IMR-90 (cell line): ENCODE measurements around the gene SH3RF1. TPM values are rescaled to one million over a fixed set of nuclear protein-coding genes. Genes with fewer than 3 reads are reported as not detected.

Experiments used
- ATAC-seq: fragments of 200-7000 bp; cut with Tn5 transposase; 2 replicates; pipeline ENCODE4 v1.9.1; 2020; ENCODE audit warnings: low read depth, mild to moderate bottlenecking, moderate library complexity
- BruUV-seq: library from RNA; stranded (reverse); fragments of 400-500 nt; replicated peaks from 2 replicates; lab custom pipeline; 2021; lab: Mats Ljungman, UMichigan
- CTCF ChIA-PET: fragments of 300-600 bp; formaldehyde crosslinking; extraction: SDS; loops from one replicate; lab custom pipeline; 2021; ENCODE audit warnings: antibody characterized with exemption; lab: Yijun Ruan, JAX
- POLR2A ChIA-PET: fragments of 300-600 bp; sonication (Branson Sonifier 250); formaldehyde crosslinking; loops from one replicate; lab custom pipeline; 2022; ENCODE audit warnings: antibody characterized with exemption; ENCODE audit not compliant: unreplicated experiment; lab: Charles Lee
- DNase-seq: peaks from one replicate; pipeline ENCODE4 v3.0.0; 2013
- H2AFZ ChIP-seq: replicated peaks from 2 replicates; pipeline ENCODE3; 2013; ENCODE audit warnings: low read length, mild to moderate bottlenecking; ENCODE audit not compliant: poor library complexity
- H2AK5ac ChIP-seq: 2 replicates; pipeline ENCODE4 v1.6.1; 2013; ENCODE audit warnings: low read depth, low read length, inconsistent platforms
- H2AK9ac ChIP-seq: replicated peaks from 2 replicates; pipeline ENCODE3; 2013; ENCODE audit warnings: mild to moderate bottlenecking, low read depth, low read length, moderate library complexity; ENCODE audit not compliant: poor library complexity
- H2BK120ac ChIP-seq: 2 replicates; pipeline ENCODE4 v1.6.1; 2013; ENCODE audit warnings: low read depth, low read length, inconsistent platforms
- H2BK15ac ChIP-seq: 3 replicates; pipeline ENCODE4 v1.6.1; 2013; ENCODE audit warnings: low read depth, low read length, inconsistent platforms
- H2BK20ac ChIP-seq: 2 replicates; pipeline ENCODE4 v1.6.1; 2013; ENCODE audit warnings: low read depth, mild to moderate bottlenecking, inconsistent platforms, low read length, moderate library complexity
- H2BK5ac ChIP-seq: 2 replicates; pipeline ENCODE4 v1.6.1; 2013; ENCODE audit warnings: mild to moderate bottlenecking, low read depth, low read length, inconsistent platforms; ENCODE audit not compliant: poor library complexity, severe bottlenecking
- H3K14ac ChIP-seq: replicated peaks from 2 replicates; pipeline ENCODE4 v1.6.1; 2013; ENCODE audit warnings: low read depth, low read length, inconsistent platforms
- H3K18ac ChIP-seq: 2 replicates; pipeline ENCODE4 v1.6.1; 2013; ENCODE audit warnings: low read depth, low read length, control low read depth
- H3K23ac ChIP-seq: 2 replicates; pipeline ENCODE4 v1.6.1; 2013; ENCODE audit warnings: low read depth, low read length, inconsistent platforms
- H3K27ac ChIP-seq: 2 replicates; pipeline ENCODE4 v1.5.1; 2013; ENCODE audit warnings: mild to moderate bottlenecking, control low read depth, low read length; ENCODE audit not compliant: insufficient read depth
- H3K27me3 ChIP-seq: 2 replicates; pipeline ENCODE4 v1.6.1; 2013; ENCODE audit warnings: low read length; ENCODE audit not compliant: control insufficient read depth, insufficient read depth
- H3K36me3 ChIP-seq: 2 replicates; pipeline ENCODE4 v1.6.1; 2013; ENCODE audit warnings: low read length, mixed read lengths; ENCODE audit not compliant: control insufficient read depth, insufficient read depth
- H3K4ac ChIP-seq: 2 replicates; pipeline ENCODE4 v1.6.1; 2013; ENCODE audit warnings: low read depth, low read length, inconsistent platforms
- H3K4me1 ChIP-seq: 2 replicates; pipeline ENCODE4 v1.6.1; 2013; ENCODE audit warnings: low read length, mixed read lengths; ENCODE audit not compliant: control insufficient read depth, insufficient read depth
- H3K4me2 ChIP-seq: 2 replicates; pipeline ENCODE4 v1.6.1; 2013; ENCODE audit warnings: low read depth, mild to moderate bottlenecking, control low read depth, low read length, moderate library complexity
- H3K4me3 ChIP-seq: 2 replicates; pipeline ENCODE4 v1.5.1; 2013; ENCODE audit warnings: low read depth, mild to moderate bottlenecking, control low read depth, low read length, moderate library complexity; ENCODE audit not compliant: insufficient read depth
- H3K56ac ChIP-seq: 2 replicates; pipeline ENCODE4 v1.6.1; 2013; ENCODE audit warnings: low read length, inconsistent platforms; ENCODE audit not compliant: insufficient read depth; ENCODE audit errors: extremely low read depth
- H3K79me1 ChIP-seq, 2 experiments: 2 replicates each; pipeline ENCODE4 v1.6.1; 2013; ENCODE audit warnings: low read length in 2 of 2, inconsistent platforms in 1 of 2, low read depth in 1 of 2
- H3K9ac ChIP-seq: 2 replicates; pipeline ENCODE4 v1.6.1; 2013; ENCODE audit warnings: low read depth, low read length, control low read depth
- H3K9me1 ChIP-seq: 2 replicates; pipeline ENCODE4 v1.6.1; 2013; ENCODE audit warnings: low read length, inconsistent platforms; ENCODE audit not compliant: insufficient read depth
- H3K9me3 ChIP-seq: 2 replicates; pipeline ENCODE4 v1.6.1; 2013; ENCODE audit warnings: low read length; ENCODE audit not compliant: control insufficient read depth, insufficient read depth
- H4K20me1 ChIP-seq: 2 replicates; pipeline ENCODE4 v1.6.1; 2013; ENCODE audit warnings: low read length, inconsistent platforms; ENCODE audit not compliant: insufficient read depth
- H4K5ac ChIP-seq: 2 replicates; pipeline ENCODE4 v1.6.1; 2013; ENCODE audit warnings: mild to moderate bottlenecking, low read depth, low read length, control low read depth
- H4K8ac ChIP-seq, 2 experiments: 2 replicates each; pipeline ENCODE4 v1.6.1; 2013; ENCODE audit warnings: low read depth in 2 of 2, low read length in 2 of 2, control low read depth in 1 of 2, inconsistent platforms in 1 of 2
- H4K91ac ChIP-seq: 2 replicates; pipeline ENCODE4 v1.6.1; 2013; ENCODE audit warnings: low read depth, low read length, inconsistent platforms; ENCODE audit not compliant: insufficient read depth
- BHLHE40 ChIP-seq: fragments of 150-350 bp; IDR thresholded peaks from 2 replicates; pipeline ENCODE4 v1.6.1; 2016; ENCODE audit warnings: mild to moderate bottlenecking, low read depth, low read length
- CEBPB ChIP-seq: IDR thresholded peaks from 2 replicates; pipeline ENCODE4 v1.6.1; 2012; ENCODE audit warnings: low read depth, low read length, improper control_type of control experiment
- CHD1 ChIP-seq: IDR thresholded peaks from 2 replicates; pipeline ENCODE4 v1.6.1; 2012; ENCODE audit warnings: low read depth, low read length, improper control_type of control experiment
- CTCF ChIP-seq: conservative IDR thresholded peaks from 2 replicates; pipeline ENCODE4 v1.5.1; 2012; ENCODE audit warnings: mild to moderate bottlenecking, low read depth, low read length, improper control_type of control experiment
- ELK1 ChIP-seq: fragments of 150-350 bp; IDR thresholded peaks from 2 replicates; pipeline ENCODE4 v1.6.1; 2016; ENCODE audit warnings: low read depth, mild to moderate bottlenecking, low read length, moderate library complexity, borderline replicate concordance
- FOS ChIP-seq: fragments of 150-350 bp; IDR thresholded peaks from 2 replicates; pipeline ENCODE4 v1.6.1; 2016; ENCODE audit warnings: low read depth, low read length
- MAFK ChIP-seq: IDR thresholded peaks from 2 replicates; pipeline ENCODE4 v1.6.1; 2012; ENCODE audit warnings: low read depth, low read length, improper control_type of control experiment
- MAZ ChIP-seq: IDR thresholded peaks from 2 replicates; pipeline ENCODE4 v1.6.1; 2012; ENCODE audit warnings: low read depth, mild to moderate bottlenecking, low read length, improper control_type of control experiment, moderate library complexity, borderline replicate concordance
- MXI1 ChIP-seq: IDR thresholded peaks from 2 replicates; pipeline ENCODE4 v1.6.1; 2012; ENCODE audit warnings: low read depth, mild to moderate bottlenecking, low read length, moderate library complexity, borderline replicate concordance
- NFE2L2 ChIP-seq: fragments of 150-350 bp; IDR thresholded peaks from 2 replicates; pipeline ENCODE4 v1.6.1; 2016; ENCODE audit warnings: low read depth, mild to moderate bottlenecking, low read length
- POLR2A ChIP-seq: IDR thresholded peaks from 2 replicates; pipeline ENCODE4 v1.6.1; 2012; ENCODE audit warnings: mild to moderate bottlenecking, low read depth, low read length
- RAD21 ChIP-seq: IDR thresholded peaks from 2 replicates; pipeline ENCODE4 v1.6.1; 2012; ENCODE audit warnings: low read length, improper control_type of control experiment
- RCOR1 ChIP-seq: IDR thresholded peaks from 2 replicates; pipeline ENCODE4 v1.6.1; 2012; ENCODE audit warnings: mild to moderate bottlenecking, low read length, improper control_type of control experiment; ENCODE audit not compliant: insufficient replicate concordance
- RFX5 ChIP-seq: IDR thresholded peaks from 2 replicates; pipeline ENCODE4 v1.8.0; 2012; ENCODE audit warnings: low read depth, mild to moderate bottlenecking, low read length, moderate library complexity
- SMC3 ChIP-seq: fragments of 150-350 bp; IDR thresholded peaks from 2 replicates; pipeline ENCODE4 v1.6.1; 2016; ENCODE audit warnings: low read depth, mild to moderate bottlenecking, antibody characterized with exemption, low read length, moderate library complexity
- USF2 ChIP-seq: fragments of 150-350 bp; IDR thresholded peaks from 2 replicates; pipeline ENCODE4 v1.6.1; 2017; ENCODE audit warnings: mild to moderate bottlenecking, antibody characterized with exemption, low read length, low read depth
- WGBS, 2 experiments: methylation state at CpG; one replicate each; pipeline versions ENCODE4 v1.1.5 to v1.1.7; 2013; ENCODE audit warnings: missing lambda C conversion rate in 2 of 2; ENCODE audit not compliant: insufficient read length in 1 of 2; ENCODE audit errors: extremely low coverage in 2 of 2; 5-methylcytosine and 5-hydroxymethylcytosine counted together
- dilution Hi-C: fragments of 300-500 bp; cut with HindIII; formaldehyde crosslinking; loops from one replicate; pipeline ENCODE4 v1.14.3; 2018; ENCODE audit warnings: low sequenced_read_pairs; ENCODE audit not compliant: unreplicated experiment
- in situ Hi-C: fragments of 300-500 bp; cut with MboI; formaldehyde crosslinking; loops from 3 replicates; pipeline ENCODE4 v1.14.3; 2019; ENCODE audit warnings: low sequenced_read_pairs, inconsistent platforms, mixed read lengths
- intact Hi-C: fragments of 100-400 bp; cut with micrococcal nuclease; formaldehyde crosslinking; loops from 2 replicates; pipeline ENCODE4 v1.10.0; 2022
- polyA plus RNA-seq, 3 experiments: library from polyadenylated mRNA; depleted of rRNA; stranded (reverse); fragments of >200 nt; gene quantifications; 2 replicates each; pipeline ENCODE4 v1.2.3, GENCODE V29; 2012; ENCODE audit warnings: low replicate concordance in 1 of 3
- total RNA-seq: library from RNA; depleted of rRNA; stranded (reverse); fragments of >200 nt; gene quantifications from 2 replicates; pipeline ENCODE4 v1.2.3, GENCODE V29; 2012

The SH3RF1 gene
- total and polyA plus RNA-seq, 2 of the 4 experiments (the other 2 are of a cell fraction), result 22.0 to 29.8 TPM

- POLR2A ChIA-PET, result no interaction called here
- H3K23ac ChIP-seq, result no peak overlapping the region
These were observed 172.7 kb downstream of the SH3RF1 start for GRCh38 chr4:169098054-169098497.

More at GRCh38 chr4:169098054-169098497, 172.7 kb downstream of the SH3RF1 start:
- in situ Hi-C loops (no loop called here), intact Hi-C loops (no loop called here), dilution Hi-C loops (no loop called here)
- Histone ChIP-seq H3K9me1 (peaks cover 8% of the 10 kb centered on the region), H2AK5ac (no peak overlapping the region), H3K27me3 (no peaks in the 10 kb centered on the region), H3K4me1 (peaks cover 9% of the 10 kb centered on the region), H2BK15ac (no peak overlapping the region), H3K56ac (no peak overlapping the region), H4K91ac (no peak overlapping the region), H3K27ac (no peak overlapping the region), H2BK20ac (no peak overlapping the region), H4K20me1 (peaks cover 4% of the 10 kb centered on the region; the same call in 1 of the 2 replicates), H4K5ac (no peak overlapping the region), H3K9ac (no peak overlapping the region), H3K9me3 (no peaks in the 10 kb centered on the region), H3K79me1 (peaks cover 44 to 48% of the 10 kb centered on the region in 2 experiments), H2BK120ac (no peak overlapping the region), H2AFZ (no peak overlapping the region), H3K4me2 (no peak overlapping the region), H3K14ac (no peak overlapping the region), H3K4me3 (no peak overlapping the region), H4K8ac (no peak overlapping the region), H3K36me3 (peaks cover 21% of the 10 kb centered on the region), H2BK5ac (no peak overlapping the region), H3K4ac (no peak overlapping the region), H2AK9ac (no peak overlapping the region), H3K18ac (no peak overlapping the region)
- CTCF ChIA-PET, result interaction anchor here (0.5 to 1.8 kb wide), 2 partner anchors 88 to 312 kb away, joined by 3 to 4 read pairs; partner anchors contain the start of gene CBR4
- BruUV-seq, result no TSS peak
- DNase-seq (no peak), ATAC-seq (no peak)
- no CpG with 5 or more reads among the region's 2 CpGs for WGBS, 2 experiments
- TF ChIP-seq RCOR1, result no peak
- TF ChIP-seq USF2, result no peak
- TF ChIP-seq RAD21, result no peak
- no peak for TF ChIP-seq CTCF
- no peak for TF ChIP-seq SMC3
- no peak for TF ChIP-seq ELK1
- TF ChIP-seq POLR2A, result no peak
- no peak for TF ChIP-seq NFE2L2
- TF ChIP-seq MXI1, result no peak
- no peak for TF ChIP-seq BHLHE40
- TF ChIP-seq CEBPB, result no peak
- no peak for TF ChIP-seq FOS
- TF ChIP-seq RFX5, result no peak
- no peak for TF ChIP-seq CHD1
- TF ChIP-seq MAFK, result no peak
- TF ChIP-seq MAZ, result no peak
